Endothelial cell of umbilical vein (primary cell): ENCODE measurements around the gene MGLL. TPM values are rescaled to one million over a fixed set of nuclear protein-coding genes. Genes with fewer than 3 reads are reported as not detected.

Experiments
- BruUV-seq: library from RNA; stranded (reverse); fragments of 400-500 nt; replicated peaks from 2 replicates; lab custom pipeline; 2021; lab: Mats Ljungman, UMichigan
- CTCF ChIA-PET: fragments of 300-600, 350-600 bp; sonication (Branson Sonifier 250); formaldehyde crosslinking; loops from one replicate; lab custom pipeline; 2021; ENCODE audit warnings: antibody characterized with exemption, inconsistent platforms; lab: Charles Lee
- POLR2A ChIA-PET: fragments of 300-600, 350-600 bp; sonication (Branson Sonifier 250); formaldehyde crosslinking; loops from one replicate; lab custom pipeline; 2021; ENCODE audit warnings: antibody characterized with exemption, inconsistent platforms; lab: Charles Lee
- DNase-seq: peaks from one replicate; pipeline ENCODE4 v3.0.0-alpha.2; 2011; ENCODE audit warnings: low read depth, low spot score
- FAIRE-seq: peaks from 2 replicates; lab custom pipeline; 2011; peaks lifted over from hg19 to GRCh38; lab: Jason Lieb, UNC
- H2AFZ ChIP-seq: 2 replicates; pipeline ENCODE4 v1.6.0; 2012; ENCODE audit warnings: low read depth, low read length, control low read depth, inconsistent platforms
- H3K27ac ChIP-seq: 2 replicates; pipeline ENCODE4 v1.5.1; 2011; ENCODE audit warnings: low read depth, mild to moderate bottlenecking, control low read depth, low read length, moderate library complexity; ENCODE audit not compliant: insufficient read depth
- H3K27me3 ChIP-seq, 2 experiments: 2 replicates each; pipeline versions ENCODE4 v1.6.0 to v1.6.1; 2011; ENCODE audit warnings: low read length in 2 of 2, mixed read lengths in 1 of 2; ENCODE audit not compliant: control insufficient read depth in 2 of 2, insufficient read depth in 2 of 2
- H3K36me3 ChIP-seq, 2 experiments: 2 replicates in 1 of 2; 3 replicates in 1 of 2; pipeline ENCODE4 v1.5.1; 2011; ENCODE audit warnings: low read length in 2 of 2, mild to moderate bottlenecking in 1 of 2, moderate library complexity in 1 of 2; ENCODE audit not compliant: control insufficient read depth in 2 of 2, insufficient read depth in 2 of 2; ENCODE audit errors: extremely low read depth in 1 of 2
- H3K4me1 ChIP-seq: 3 replicates; pipeline ENCODE4 v1.5.1; 2011; ENCODE audit warnings: mild to moderate bottlenecking, low read length; ENCODE audit not compliant: control insufficient read depth, insufficient read depth; ENCODE audit errors: extremely low read depth
- H3K4me2 ChIP-seq: 2 replicates; pipeline ENCODE4 v1.6.1; 2011; ENCODE audit warnings: low read length, control low read depth, mixed read lengths; ENCODE audit not compliant: insufficient read depth
- H3K4me3 ChIP-seq, 3 experiments: fragments of 200-600 bp in 1 of 3; sonication (generic), shearing (Covaris generic) in 1 of 3; replicated peaks in 1 of 3; 2 replicates each; pipeline ENCODE4 v1.5.1; 2011 to 2016; ENCODE audit warnings: control low read depth in 3 of 3, low read length in 3 of 3, mild to moderate bottlenecking in 2 of 3, inconsistent platforms in 1 of 3, low read depth in 1 of 3, moderate library complexity in 1 of 3; ENCODE audit not compliant: insufficient read depth in 1 of 3
- H3K79me2 ChIP-seq: 2 replicates; pipeline ENCODE4 v1.6.0; 2012; ENCODE audit warnings: low read length, inconsistent platforms; ENCODE audit not compliant: control insufficient read depth, insufficient read depth
- H3K9ac ChIP-seq: replicated peaks from 2 replicates; pipeline ENCODE3; 2011; ENCODE audit warnings: low read length, control low read depth; ENCODE audit not compliant: insufficient read depth; ENCODE audit errors: extremely low read depth
- H3K9me1 ChIP-seq: replicated peaks from 3 replicates; pipeline ENCODE4 v1.6.0; 2011; ENCODE audit warnings: mild to moderate bottlenecking, low read length; ENCODE audit not compliant: control insufficient read depth, insufficient read depth; ENCODE audit errors: extremely low read depth
- H3K9me3 ChIP-seq: replicated peaks from 2 replicates; pipeline ENCODE4 v1.5.1; 2012; ENCODE audit warnings: low read length, inconsistent platforms; ENCODE audit not compliant: control insufficient read depth, insufficient read depth
- H4K20me1 ChIP-seq: replicated peaks from 2 replicates; pipeline ENCODE3; 2011; ENCODE audit warnings: mild to moderate bottlenecking, low read length; ENCODE audit not compliant: control insufficient read depth, insufficient read depth; ENCODE audit errors: extremely low read depth
- CTCF ChIP-seq, 2 donors: IDR thresholded peaks; 1 replicate in 1 of 2; 2 replicates in 1 of 2; pipeline ENCODE4 v1.5.1; 2011; ENCODE audit warnings: low read length in 2 of 2, mild to moderate bottlenecking in 2 of 2, moderate library complexity in 2 of 2, control low read depth in 1 of 2, inconsistent platforms in 1 of 2, low read depth in 1 of 2; ENCODE audit not compliant: insufficient read depth in 1 of 2; ENCODE audit errors: extremely low read depth in 1 of 2
- EZH2 ChIP-seq: IDR thresholded peaks from 2 replicates; pipeline ENCODE4 v1.6.1; 2012; ENCODE audit warnings: borderline replicate concordance, low read depth, mild to moderate bottlenecking, moderate library complexity, low read length, inconsistent platforms; ENCODE audit not compliant: severe bottlenecking
- FOS ChIP-seq: IDR thresholded peaks from 2 replicates; pipeline ENCODE4 v1.6.1; 2011; ENCODE audit warnings: mild to moderate bottlenecking, low read length, moderate library complexity, borderline replicate concordance; ENCODE audit not compliant: insufficient read depth
- GATA2 ChIP-seq: IDR thresholded peaks from 2 replicates; pipeline ENCODE4 v1.7.0; 2011; ENCODE audit warnings: low read depth, mild to moderate bottlenecking, moderate library complexity, mixed read lengths, low read length; ENCODE audit not compliant: insufficient read length, insufficient read depth
- JUN ChIP-seq: IDR thresholded peaks from 2 replicates; pipeline ENCODE4 v1.6.1; 2011; ENCODE audit warnings: borderline replicate concordance, low read depth; ENCODE audit not compliant: insufficient read length, insufficient read depth
- MAX ChIP-seq: IDR thresholded peaks from 2 replicates; pipeline ENCODE4 v1.6.1; 2011; ENCODE audit not compliant: insufficient read depth, insufficient read length
- MYC ChIP-seq: IDR thresholded peaks from one replicate; pipeline ENCODE4 v1.6.1; 2011; ENCODE audit warnings: mild to moderate bottlenecking, low read depth, low read length
- POLR2A ChIP-seq: IDR thresholded peaks from 2 replicates; pipeline ENCODE4 v1.6.1; 2012; ENCODE audit warnings: low read depth, mild to moderate bottlenecking, control low read depth, low read length
- POLR2AphosphoS5 ChIP-seq: IDR thresholded peaks from 2 replicates; pipeline ENCODE4 v1.6.1; 2012; ENCODE audit warnings: low read depth, mild to moderate bottlenecking, control low read depth, low read length, moderate library complexity; ENCODE audit not compliant: insufficient read depth
- dilution Hi-C: fragments of 300-500 bp; cut with MboI; formaldehyde crosslinking; loops from one replicate; pipeline ENCODE4 v1.15.0; 2019; ENCODE audit warnings: low sequenced_read_pairs; ENCODE audit not compliant: extremely low pct_ligation_motif_present
- intact Hi-C: fragments of 100-400 bp; cut with micrococcal nuclease; formaldehyde crosslinking; loops from one replicate; pipeline ENCODE4 v1.10.0; 2022
- polyA plus RNA-seq, 4 experiments: library from polyadenylated mRNA; depleted of rRNA in 3 of 4; stranded (reverse) in 3 of 4; unstranded in 1 of 4; fragments of >200 nt; gene quantifications; 2 replicates each; pipeline versions ENCODE4 v1.2.1 to v1.2.3, GENCODE V29; 2011 to 2012; ENCODE audit warnings: missing spikeins in 1 of 4
- total RNA-seq: library from RNA; stranded (reverse); gene quantifications from 2 replicates; pipeline ENCODE4 v1.2.3, GENCODE V29; 2021

Gene MGLL
- total and polyA plus RNA-seq, 2 donors (not counting 3 experiments of a cell fraction or from before 2014, with no cell fraction given): 30.7 to 60.2 TPM

GRCh38 chr3:127678315-127678599 is 144.1 kb downstream of the MGLL start:
- Histone ChIP-seq H3K27me3 (no peaks in the 10 kb centered on the region), H3K4me3 (no peak overlapping the region), H3K36me3 (no peaks in the 10 kb centered on the region), H3K4me1 (no peaks in the 10 kb centered on the region), H3K9me3 (no peaks in the 10 kb centered on the region), H2AFZ (no peak overlapping the region), H3K4me2 (no peak overlapping the region), H3K79me2 (no peaks in the 10 kb centered on the region), H4K20me1 (no peaks in the 10 kb centered on the region), H3K9me1 (no peaks in the 10 kb centered on the region), H3K27ac (no peak overlapping the region), H3K9ac (no peak overlapping the region)
- no peak for TF ChIP-seq MYC
- TF ChIP-seq FOS: no peak
- TF ChIP-seq POLR2AphosphoS5: no peak
- TF ChIP-seq GATA2: no peak
- TF ChIP-seq EZH2: no peak
- no peak for TF ChIP-seq POLR2A
- ChIA-PET POLR2A (interaction anchor here (0.6 kb wide), 1 partner anchor 179 kb away, joined by 3 read pairs; no protein-coding TSS in a partner anchor), CTCF (interaction anchor here (0.7 to 2.2 kb wide), 2 partner anchors 18 to 103 kb away, joined by 3 to 11 read pairs; no protein-coding TSS in a partner anchor)
- BruUV-seq: no TSS peak
- intact Hi-C loops: no loop called here
- dilution Hi-C loops: no loop called here
- FAIRE-seq: no peak
- DNase-seq: no peak

- POLR2A ChIA-PET: no interaction called here
- Histone ChIP-seq H3K36me3 (no peaks in the 10 kb centered on the region), H2AFZ (no peak overlapping the region), H3K9me3 (no peaks in the 10 kb centered on the region), H4K20me1 (no peaks in the 10 kb centered on the region), H3K27ac (no peak overlapping the region), H3K27me3 (no peaks in the 10 kb centered on the region), H3K79me2 (no peaks in the 10 kb centered on the region), H3K4me2 (no peak overlapping the region), H3K4me3 (no peak overlapping the region), H3K9me1 (no peaks in the 10 kb centered on the region), H3K9ac (no peak overlapping the region), H3K4me1 (no peaks in the 10 kb centered on the region)
- BruUV-seq: no TSS peak
- TF ChIP-seq POLR2AphosphoS5 (no peak), GATA2 (no peak), POLR2A (no peak), CTCF (IDR thresholded peaks at IDR 0.05; ENCODE audit: extremely low read depth in 1 of 2, insufficient read depth in 1 of 2, low read depth in 1 of 2, low read length in 2 of 2) (no peak), MYC (no peak), MAX (no peak), JUN (no peak), FOS (no peak), EZH2 (no peak)
- DNase-seq (no peak), FAIRE-seq (no peak)
- CTCF ChIA-PET: no interaction called here
- dilution Hi-C loops: no loop called here
- intact Hi-C loops: no loop called here
These were observed 144.6 kb downstream of the MGLL start for GRCh38 chr3:127677541-127678314.
